ENCODE results near the gene SAYSD1. TPM values are rescaled to one million over a fixed set of nuclear protein-coding genes. Genes with fewer than 3 reads are reported as not detected.

SAYSD1 gene
- total and polyA plus RNA-seq, 9 of the 15 experiments (the other 6 are each of a cell fraction or from before 2014, with no cell fraction given) = 3.5 to 19.1 (median 12.4) TPM

DNA sequence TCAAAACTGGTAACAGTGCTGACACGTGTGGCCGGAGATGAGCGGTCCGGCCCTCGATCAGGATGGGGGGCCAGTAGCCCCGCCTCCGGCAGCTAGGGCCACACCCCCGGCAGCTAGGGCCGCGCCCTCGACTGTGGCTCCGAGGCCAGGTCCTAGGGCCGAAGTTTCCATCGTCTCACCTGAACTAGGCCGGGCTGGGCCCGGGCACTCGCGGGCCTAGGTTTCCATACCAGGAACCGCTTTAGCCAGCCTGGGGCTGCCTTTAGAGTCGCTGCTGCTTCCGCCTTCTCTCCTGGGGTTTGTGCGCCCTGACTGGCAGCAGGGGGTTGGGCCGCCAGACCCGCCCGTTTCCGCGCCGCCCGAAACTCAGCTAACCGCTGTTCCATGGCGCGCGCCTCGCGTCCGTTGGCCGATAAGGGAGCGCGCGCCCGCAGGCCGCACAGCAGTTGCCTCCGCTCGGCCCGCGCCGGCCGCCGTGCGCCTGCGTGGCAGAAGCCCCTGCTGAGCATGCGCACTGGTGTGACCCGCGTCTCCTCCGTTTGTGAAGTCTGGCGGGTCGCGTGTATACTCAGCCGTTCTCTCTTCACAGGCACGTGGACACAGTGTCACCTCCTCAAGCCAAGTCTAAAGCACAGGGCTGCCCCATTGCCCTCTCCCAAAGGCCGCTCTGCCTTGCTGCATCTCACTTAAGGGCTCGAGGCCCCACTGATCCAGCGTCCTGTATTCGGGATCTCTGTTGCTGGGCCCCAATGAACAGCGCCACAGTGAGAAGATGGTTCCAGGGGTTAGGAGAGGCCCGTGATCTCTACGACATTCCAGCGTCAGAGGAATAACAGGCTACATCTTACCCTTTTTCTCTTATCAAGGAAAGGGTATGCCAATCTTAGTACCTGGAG is at the start of gene SAYSD1 (continued):
- TF ChIP-seq, protein P1, sequence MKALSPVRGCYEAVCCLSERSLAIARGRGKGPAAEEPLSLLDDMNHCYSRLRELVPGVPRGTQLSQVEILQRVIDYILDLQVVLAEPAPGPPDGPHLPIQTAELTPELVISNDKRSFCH (CRISPR knock-in tag; IDR thresholded peaks at IDR 0.05) = no peak
- TF ChIP-seq, protein P1 (tag; IDR thresholded peaks at IDR 0.05) = peak; percentile 75
- TF ChIP-seq, protein P2, sequence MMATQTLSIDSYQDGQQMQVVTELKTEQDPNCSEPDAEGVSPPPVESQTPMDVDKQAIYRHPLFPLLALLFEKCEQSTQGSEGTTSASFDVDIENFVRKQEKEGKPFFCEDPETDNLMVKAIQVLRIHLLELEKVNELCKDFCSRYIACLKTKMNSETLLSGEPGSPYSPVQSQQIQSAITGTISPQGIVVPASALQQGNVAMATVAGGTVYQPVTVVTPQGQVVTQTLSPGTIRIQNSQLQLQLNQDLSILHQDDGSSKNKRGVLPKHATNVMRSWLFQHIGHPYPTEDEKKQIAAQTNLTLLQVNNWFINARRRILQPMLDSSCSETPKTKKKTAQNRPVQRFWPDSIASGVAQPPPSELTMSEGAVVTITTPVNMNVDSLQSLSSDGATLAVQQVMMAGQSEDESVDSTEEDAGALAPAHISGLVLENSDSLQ (IDR thresholded peaks at IDR 0.05) = peak; percentile 88
- TF ChIP-seq ZNF644 (tag; IDR thresholded peaks at IDR 0.05; ENCODE audit: low read depth) (peak; percentile 94), HOXB6 (CRISPR knock-in tag; IDR thresholded peaks at IDR 0.05; ENCODE audit: borderline replicate concordance) (no peak), ESRRA (IDR thresholded peaks at IDR 0.05; ENCODE audit: borderline replicate concordance, low read depth) (peak; percentile 89; the same call in 1 of the 2 replicates), SP2 (IDR thresholded peaks at IDR 0.05; ENCODE audit: extremely low read depth, low read depth, low read length, poor library complexity, severe bottlenecking) (no peak), ZFP36 (IDR thresholded peaks at IDR 0.05; ENCODE audit: low read depth, low read length, partially characterized antibody) (no peak), TEAD4 (IDR thresholded peaks at IDR 0.05; ENCODE audit: low read length) (0 out of 2 replicates have a peak, but pooled peaks have one; percentile 21), TEAD4 (CRISPR knock-in tag; IDR thresholded peaks at IDR 0.05; ENCODE audit: borderline replicate concordance) (no peak), ESRRB (CRISPR knock-in tag; IDR thresholded peaks at IDR 0.05; ENCODE audit: borderline replicate concordance) (no peak), ELF4 (CRISPR knock-in tag; IDR thresholded peaks at IDR 0.05) (peak; percentile 51; the same call in 1 of the 2 replicates), ZBTB8A (IDR thresholded peaks at IDR 0.05; ENCODE audit: partially characterized antibody) (no peak), NEUROD1 (IDR thresholded peaks at IDR 0.05; ENCODE audit: borderline replicate concordance, low read depth, low read length, partially characterized antibody) (peak; percentile 6), POLR2AphosphoS5 (IDR thresholded peaks at IDR 0.05; ENCODE audit: control insufficient read depth, insufficient read depth, low read depth, low read length) (peak; percentile 69; the same call in 1 of the 2 replicates), ADNP (tag; IDR thresholded peaks at IDR 0.05) (no peak), HNRNPK (IDR thresholded peaks at IDR 0.05; ENCODE audit: low read depth, low read length, poor library complexity, severe bottlenecking) (no peak), PURB (CRISPR knock-in tag; IDR thresholded peaks at IDR 0.05; ENCODE audit: low read depth) (no peak), BRF1 (IDR thresholded peaks at IDR 0.05; ENCODE audit: borderline replicate concordance, extremely low read depth, insufficient read length) (no peak), ARHGAP35 (IDR thresholded peaks at IDR 0.05; ENCODE audit: partially characterized antibody) (no peak), ATF7 (IDR thresholded peaks at IDR 0.05) (peak; percentile 91), BRD9 (IDR thresholded peaks at IDR 0.05; ENCODE audit: low read depth, partially characterized antibody) (peak; percentile 22), POLR3A (IDR thresholded peaks at IDR 0.05; ENCODE audit: borderline replicate concordance, extremely low read depth, insufficient read depth, insufficient read length) (no peak)
